GM21367 (cell line): ENCODE results near the gene FBXO42.

Source experiments
- ATAC-seq: cut with Tn5 transposase; IDR thresholded peaks from one replicate; pipeline ENCODE4 v1.9.1; 2021; ENCODE audit not compliant: unreplicated experiment

FBXO42 gene

DNA sequence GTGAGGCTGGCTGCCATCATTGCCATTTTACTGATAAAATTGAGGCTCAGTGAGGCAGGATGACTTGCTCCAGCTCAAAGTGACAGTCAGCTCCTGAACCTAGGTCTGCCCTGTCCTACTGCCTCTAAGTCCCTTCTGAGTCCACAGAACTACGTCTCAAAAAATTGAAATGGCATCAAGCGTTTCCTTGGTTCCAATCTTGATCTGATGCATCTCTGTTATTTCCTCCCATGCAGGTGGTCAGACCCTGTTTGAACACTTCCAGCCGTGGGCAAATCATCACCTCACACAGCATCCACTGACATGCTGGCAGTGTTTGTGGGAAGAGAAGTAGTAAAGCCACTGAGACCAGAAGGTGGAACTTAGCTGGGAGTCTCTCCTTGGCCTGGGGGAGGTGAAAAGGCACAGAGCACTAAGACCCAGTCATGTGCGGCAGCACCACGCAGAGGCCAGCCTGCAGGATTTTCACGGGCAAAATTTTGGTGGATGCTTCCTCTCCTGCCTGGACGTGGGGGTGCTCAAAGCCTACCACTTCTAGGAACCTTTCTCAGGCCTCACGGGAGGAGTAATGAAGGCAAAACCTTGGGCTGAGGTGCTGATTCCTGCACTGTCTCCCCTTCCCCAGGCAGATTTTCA, 107.5 kb downstream of the FBXO42 start:
- ATAC-seq: no peak

DNA sequence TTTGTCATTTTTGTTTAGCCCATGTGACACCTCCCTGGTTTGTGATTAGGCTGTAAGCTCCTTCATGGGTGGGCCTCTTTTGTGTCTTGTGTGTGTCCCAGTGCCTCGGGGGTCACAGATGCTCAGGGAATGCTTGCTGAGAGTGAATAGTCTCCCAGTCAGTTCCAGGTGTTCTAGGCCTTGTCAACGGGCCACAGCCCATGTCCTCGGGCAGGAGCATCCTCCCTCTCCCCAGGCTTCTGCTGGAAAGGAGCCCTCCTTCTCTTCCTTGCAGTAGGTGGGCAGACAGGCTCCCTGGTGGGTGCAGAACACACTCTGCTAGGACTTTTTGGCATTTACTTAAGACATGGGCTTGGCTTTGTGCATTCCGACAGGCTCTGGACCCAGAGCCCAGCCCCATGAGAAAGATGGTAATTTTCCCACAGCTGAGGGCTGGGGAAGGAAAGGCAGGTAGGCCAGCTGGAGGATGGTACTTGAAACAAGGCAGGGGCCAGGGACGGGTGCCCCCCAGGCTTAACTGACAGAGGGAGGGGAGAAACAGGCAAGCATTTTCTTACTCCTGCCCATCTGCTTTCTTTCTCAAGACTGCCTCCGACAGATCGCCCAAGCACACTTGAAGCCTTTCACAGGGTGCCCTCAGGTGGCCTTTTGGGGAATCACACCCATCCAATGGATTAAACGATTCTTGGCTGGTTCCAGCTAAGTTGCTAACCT, 108.2 kb downstream of the FBXO42 start:
- ATAC-seq: no peak

DNA sequence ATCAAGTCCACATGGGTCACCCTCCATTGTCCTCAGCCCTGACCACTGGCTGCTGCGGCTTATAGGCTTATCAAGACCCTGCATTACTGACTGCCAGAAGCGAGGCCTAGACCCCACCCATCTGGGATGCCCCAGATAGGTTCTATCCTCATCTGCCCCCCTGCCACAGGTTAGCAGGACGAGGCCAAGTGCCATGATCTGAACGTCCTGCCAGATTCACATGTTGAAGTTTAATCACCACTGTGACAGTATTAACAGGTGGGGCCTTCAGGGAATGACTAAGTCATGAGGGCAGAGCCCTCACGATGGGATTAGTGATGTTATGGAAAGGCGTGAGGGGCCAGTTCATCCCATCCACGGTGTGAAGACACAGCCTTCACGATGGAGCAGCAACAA, 109.1 kb downstream of the FBXO42 start:
- no peak for ATAC-seq

DNA sequence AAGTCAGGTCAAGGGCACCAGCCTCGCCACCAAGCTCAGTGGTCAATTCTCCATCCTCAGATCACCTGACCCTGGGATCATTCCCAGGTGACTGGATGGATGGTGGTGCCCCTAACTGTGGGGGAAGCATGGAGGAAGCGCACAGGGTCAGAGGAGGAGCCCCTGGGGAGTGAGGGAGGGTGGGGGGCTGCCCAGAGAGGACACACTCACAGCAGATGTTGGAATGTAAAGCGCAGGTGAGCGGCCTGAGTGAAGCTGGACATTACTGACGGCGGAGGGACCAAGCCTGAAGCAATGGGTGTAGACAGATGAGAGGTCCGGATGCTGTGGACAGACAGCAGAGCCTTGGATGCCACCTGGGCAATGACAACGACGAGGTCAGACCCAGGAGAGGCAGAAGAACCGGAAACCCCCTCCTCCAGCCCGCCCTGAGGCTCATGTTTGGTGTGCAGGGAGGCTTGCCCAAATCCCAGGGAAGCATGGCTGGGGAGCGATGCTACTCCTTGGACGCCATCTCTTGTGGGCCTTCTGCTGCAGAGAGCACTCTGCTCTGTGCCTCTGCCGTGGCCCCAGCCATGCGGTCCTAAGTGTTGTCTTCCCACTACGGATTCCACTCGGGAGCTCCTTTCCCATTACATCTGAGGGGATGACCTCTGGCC, 109.6 kb downstream of the FBXO42 start:
- no peak for ATAC-seq

DNA sequence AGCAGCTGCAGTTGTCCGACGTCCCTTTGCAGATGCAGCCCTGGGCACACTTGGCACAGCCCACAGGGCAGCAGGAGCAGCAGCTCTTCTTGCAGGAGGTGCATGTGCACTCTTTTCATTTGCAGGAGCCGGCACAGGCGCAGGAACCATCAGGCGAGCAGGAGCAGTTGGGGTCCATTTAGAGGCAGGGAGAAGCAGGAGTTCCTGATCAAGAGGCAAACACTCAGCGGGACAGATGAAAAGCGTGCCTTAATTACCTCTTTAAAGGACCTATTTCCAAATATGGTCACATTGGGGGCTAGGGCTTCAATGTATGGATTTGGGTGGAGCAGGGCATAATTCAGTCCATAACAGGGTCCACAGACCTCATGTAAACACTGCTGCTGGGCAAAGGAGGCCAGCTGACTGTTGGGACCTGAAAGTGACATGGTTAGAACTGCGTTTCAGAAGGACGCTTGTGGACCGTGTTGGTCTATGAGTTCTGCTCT, 111.0 kb downstream of the FBXO42 start:
- ATAC-seq: no peak

DNA sequence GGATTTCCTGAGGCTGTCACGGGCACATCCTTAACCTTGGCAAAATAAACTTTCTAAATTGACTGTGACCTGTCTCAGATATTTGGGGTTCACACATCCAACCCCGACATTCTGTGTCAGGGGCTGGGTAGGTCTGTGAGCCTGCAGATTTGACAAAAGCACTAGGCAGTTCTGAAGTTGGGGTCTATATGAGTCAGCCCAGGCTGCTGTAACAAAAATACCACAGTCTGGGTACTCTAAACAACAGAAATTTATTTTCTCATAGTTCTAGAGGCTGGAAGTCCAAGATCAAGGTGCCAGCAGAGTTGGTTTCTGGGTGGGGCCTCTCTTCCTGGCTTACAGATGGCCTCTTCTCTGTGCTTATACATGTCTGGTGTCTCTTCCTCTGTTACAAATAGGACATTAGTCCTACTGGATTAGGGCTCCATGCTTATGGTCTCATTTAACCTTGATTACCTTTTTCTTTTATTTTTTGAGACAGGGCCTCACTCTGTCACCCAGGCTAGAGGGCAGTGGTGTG, 112.2 kb downstream of the FBXO42 start:
- no peak for ATAC-seq

- no peak for ATAC-seq
Observed at GRCh38 chr1:16237343-16237830, 114.9 kb downstream of the FBXO42 start.

- ATAC-seq: peak; percentile 63
Observed at GRCh38 chr1:16236511-16237342, 115.6 kb downstream of the FBXO42 start, which contains the start of gene CPLANE2. Gene CPLANE2 (minus strand): TSS chr1:16237183. CDS start chr1:16236742, 441 bp downstream.

- peak; percentile 27 for ATAC-seq
Observed at GRCh38 chr1:16235944-16236510, 116.3 kb downstream of the FBXO42 start.

DNA sequence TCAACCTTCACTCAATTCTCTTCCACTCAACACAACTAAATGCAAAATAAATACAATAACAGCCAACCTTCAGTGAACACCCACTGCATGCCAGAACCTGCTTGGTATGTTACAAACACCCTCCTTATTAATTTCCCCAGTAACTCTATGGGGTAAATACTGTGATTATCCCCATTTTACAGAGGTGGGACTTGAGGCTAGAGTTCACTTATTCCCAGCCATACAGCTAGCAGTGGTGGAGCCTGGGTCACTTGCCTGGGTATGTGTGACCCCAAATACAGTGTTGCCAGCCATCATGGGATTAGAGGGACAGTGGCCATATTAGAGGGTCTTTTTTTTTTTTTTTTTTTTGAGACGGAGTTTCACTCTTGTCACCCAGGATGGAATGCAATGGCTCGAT, 116.9 kb downstream of the FBXO42 start:
- no peak for ATAC-seq

DNA sequence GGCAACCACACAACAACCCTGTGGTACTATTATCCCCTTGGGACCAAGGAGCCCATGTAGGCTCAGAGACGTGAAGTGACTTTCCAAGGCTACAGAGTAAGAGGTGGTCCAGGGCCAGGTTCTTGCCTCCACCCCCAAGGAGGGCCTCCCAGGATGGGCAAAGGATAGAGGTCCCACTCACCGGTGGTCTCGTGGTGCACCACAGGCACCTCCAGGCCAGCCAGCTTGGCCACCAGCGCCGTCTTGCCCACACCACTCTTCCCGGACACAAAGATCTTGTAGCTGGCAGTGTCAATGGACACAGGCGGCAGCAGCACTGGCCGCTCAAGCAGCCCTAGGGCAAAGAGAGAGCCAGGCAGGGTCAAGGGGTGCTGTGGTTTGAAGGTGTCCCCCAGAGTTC, 118.8 kb downstream of the FBXO42 start:
- ATAC-seq: no peak

DNA sequence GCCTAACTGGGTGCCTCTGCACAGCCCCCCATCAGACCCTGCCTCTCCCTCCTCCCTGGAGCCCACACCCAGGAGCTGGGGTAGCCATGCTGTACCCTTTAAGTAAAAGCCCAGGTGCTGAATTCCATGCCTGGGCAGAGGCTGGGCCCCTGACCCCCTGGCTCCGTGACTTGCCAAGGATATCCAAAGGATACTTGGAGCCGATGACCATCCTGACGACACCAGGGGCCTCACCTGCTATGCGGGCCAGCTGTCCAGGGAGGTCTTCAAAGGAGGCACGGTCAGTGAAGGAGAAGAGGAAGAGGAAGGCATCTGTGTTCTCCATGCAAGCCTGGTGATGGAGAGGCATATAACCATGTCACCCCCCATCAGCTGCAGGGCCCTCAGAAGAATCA, 120.0 kb downstream of the FBXO42 start:
- ATAC-seq: no peak

- ATAC-seq: no peak
Observed at GRCh38 chr1:16231331-16232315, 120.7 kb downstream of the FBXO42 start.

DNA sequence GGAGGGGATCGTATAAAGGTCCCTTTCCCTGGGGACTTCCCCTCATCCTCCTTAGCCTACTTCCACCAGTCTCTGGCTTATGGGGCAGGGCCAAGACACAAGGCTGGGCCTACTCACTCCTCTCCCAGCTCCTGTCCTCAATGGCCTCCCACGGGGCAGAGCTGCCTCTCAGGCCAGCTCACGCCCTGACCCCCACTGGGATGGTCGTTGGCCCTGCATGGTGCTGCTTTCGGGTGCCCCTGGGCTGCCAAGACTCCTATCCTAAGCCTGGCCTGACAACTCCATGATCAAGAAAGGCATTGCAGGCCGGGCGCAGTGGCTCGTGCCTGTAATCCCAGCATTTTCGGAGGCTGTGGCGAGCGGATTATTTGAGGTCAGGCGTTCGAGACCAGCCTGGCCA, 121.5 kb downstream of the FBXO42 start:
- no peak for ATAC-seq

GRCh38 chr1:16229976-16230740, 122.1 kb downstream of the FBXO42 start:
- ATAC-seq: no peak

GRCh38 chr1:16226490-16227179, 125.6 kb downstream of the FBXO42 start:
- no peak for ATAC-seq

DNA sequence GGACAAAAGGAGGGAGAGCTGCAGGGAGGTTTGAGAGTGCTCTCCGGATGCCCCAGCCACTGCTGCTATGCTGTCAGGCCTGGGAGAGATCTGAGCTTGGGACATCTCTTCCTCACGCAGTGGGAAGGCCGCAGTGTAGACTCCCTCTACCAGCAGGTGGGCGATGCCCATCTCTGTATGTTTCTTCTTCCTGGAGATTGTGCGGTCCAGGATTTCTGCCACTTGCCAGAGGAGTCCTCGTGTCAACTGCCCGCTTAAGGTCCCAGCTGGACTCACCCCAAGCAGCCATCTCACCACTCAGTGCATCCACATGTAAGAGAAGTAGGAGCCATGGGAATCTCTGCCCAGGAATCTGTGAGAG, 126.2 kb downstream of the FBXO42 start:
- no peak for ATAC-seq

DNA sequence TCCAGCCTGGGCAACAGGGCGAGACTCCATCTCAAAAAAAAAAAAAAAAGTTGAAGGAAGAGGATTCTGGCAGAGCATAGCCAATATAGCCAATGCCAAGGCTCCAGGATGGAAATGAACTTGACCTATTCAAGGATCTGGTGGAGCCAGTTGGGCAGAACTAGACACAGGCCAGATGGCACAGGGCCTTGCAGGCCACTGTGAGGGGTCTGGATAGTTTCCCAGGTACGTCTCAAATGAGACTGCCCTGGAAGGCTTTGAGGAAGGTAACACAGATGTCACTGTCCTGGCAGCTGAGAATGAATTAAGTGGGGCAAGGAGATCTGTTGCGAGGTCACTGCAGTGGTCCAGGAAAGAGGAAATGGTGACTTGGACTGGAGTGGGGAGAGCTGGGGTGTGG, 127.8 kb downstream of the FBXO42 start:
- ATAC-seq: no peak
